MM.1S (cell line): Measurements from ENCODE around the gene NOXO1.

Experiments
- DNase-seq: peaks from one replicate; pipeline ENCODE4 v3.0.0-alpha.2; 2015
- H2AFZ ChIP-seq: fragments of 300-600 bp; sonication (generic); 2 replicates; pipeline ENCODE4 v1.6.0; 2016; ENCODE audit warnings: antibody characterized with exemption, low read length
- H3F3A ChIP-seq: fragments of 300-600 bp; sonication (generic); 2 replicates; pipeline ENCODE4 v1.6.1; 2016; ENCODE audit warnings: mild to moderate bottlenecking, antibody characterized with exemption, low read length, moderate library complexity, mixed read lengths; ENCODE audit not compliant: insufficient read depth
- H3K27ac ChIP-seq: fragments of 300-600 bp; sonication (generic); 2 replicates; pipeline ENCODE4 v1.5.1; 2016; ENCODE audit warnings: mild to moderate bottlenecking, low read length
- H3K27me3 ChIP-seq: fragments of 300-600 bp; sonication (generic); replicated peaks from 2 replicates; pipeline ENCODE4 v1.6.0; 2016; ENCODE audit warnings: low read length; ENCODE audit not compliant: insufficient read depth
- H3K36me3 ChIP-seq: fragments of 300-600 bp; sonication (generic); replicated peaks from 2 replicates; pipeline ENCODE4 v1.6.1; 2016; ENCODE audit warnings: mild to moderate bottlenecking, low read length, mixed read lengths; ENCODE audit not compliant: insufficient read depth
- H3K4me1 ChIP-seq: fragments of 300-600 bp; sonication (generic); 2 replicates; pipeline ENCODE4 v1.6.1; 2016; ENCODE audit warnings: low read length, mixed read lengths
- H3K4me2 ChIP-seq: fragments of 300-600 bp; sonication (generic); 2 replicates; pipeline ENCODE4 v1.6.0; 2016; ENCODE audit warnings: low read depth, low read length
- H3K4me3 ChIP-seq: fragments of 300-600 bp; sonication (generic); 2 replicates; pipeline ENCODE4 v1.5.1; 2016; ENCODE audit warnings: low read length, mixed read lengths
- H3K79me2 ChIP-seq: fragments of 300-600 bp; sonication (generic); 2 replicates; pipeline ENCODE4 v1.6.1; 2016; ENCODE audit warnings: mixed run types, low read length, mixed read lengths
- H3K9ac ChIP-seq: fragments of 300-600 bp; sonication (generic); 2 replicates; pipeline ENCODE4 v1.6.1; 2016; ENCODE audit warnings: low read length, mixed read lengths
- H3K9me2 ChIP-seq: fragments of 300-600 bp; sonication (generic); replicated peaks from 2 replicates; pipeline ENCODE4 v1.6.1; 2016; ENCODE audit warnings: mild to moderate bottlenecking, low read length, mixed read lengths; ENCODE audit not compliant: insufficient read depth
- H3K9me3 ChIP-seq: fragments of 300-600 bp; sonication (generic); replicated peaks from 2 replicates; pipeline ENCODE4 v1.6.1; 2016; ENCODE audit warnings: mild to moderate bottlenecking, low read length, mixed read lengths; ENCODE audit not compliant: insufficient read depth
- H4K20me1 ChIP-seq: fragments of 300-600 bp; sonication (generic); 2 replicates; pipeline ENCODE4 v1.6.1; 2016; ENCODE audit warnings: mild to moderate bottlenecking, low read length, moderate library complexity, mixed read lengths; ENCODE audit not compliant: insufficient read depth
- EZH2 ChIP-seq: fragments of 300-600 bp; sonication (generic); optimal IDR thresholded peaks from 2 replicates; pipeline ENCODE3; 2017; ENCODE audit warnings: low read depth, mild to moderate bottlenecking, antibody characterized with exemption, low read length, mixed read lengths
- EZH2phosphoT487 ChIP-seq: fragments of 300-600 bp; sonication (generic); IDR thresholded peaks from 2 replicates; pipeline ENCODE4 v1.6.1; 2018; ENCODE audit warnings: antibody characterized with exemption, low read length
- TF ChIP-seq, protein P1 (sequence below): fragments of 300-600 bp; sonication (generic); IDR thresholded peaks from 2 replicates; pipeline ENCODE4 v1.5.1; 2016; ENCODE audit warnings: antibody characterized with exemption, low read length, mixed read lengths

The NOXO1 gene

DNA sequence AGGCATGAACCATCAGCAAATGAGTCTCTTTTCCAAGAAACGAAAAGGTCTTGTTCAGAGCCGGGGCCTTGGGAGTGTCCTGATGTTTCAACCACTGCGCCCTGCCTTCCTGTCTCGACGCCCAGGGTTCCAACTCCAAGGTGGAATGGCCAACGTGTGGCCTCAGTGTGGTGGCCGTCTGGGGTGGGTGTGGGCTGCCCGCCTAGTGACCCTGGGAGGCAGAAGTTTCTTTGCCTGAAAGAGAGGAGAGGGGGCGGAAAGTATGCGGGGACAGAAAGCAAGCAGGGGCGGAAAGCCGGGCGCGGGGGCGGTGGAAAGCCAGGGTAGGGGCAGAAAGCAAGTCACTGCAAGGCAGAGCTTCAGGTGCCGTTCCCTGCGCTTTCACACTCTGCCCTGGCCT lies 42.4 kb downstream of the NOXO1 start:
- no peak for TF ChIP-seq EZH2phosphoT487
- TF ChIP-seq, protein P1, sequence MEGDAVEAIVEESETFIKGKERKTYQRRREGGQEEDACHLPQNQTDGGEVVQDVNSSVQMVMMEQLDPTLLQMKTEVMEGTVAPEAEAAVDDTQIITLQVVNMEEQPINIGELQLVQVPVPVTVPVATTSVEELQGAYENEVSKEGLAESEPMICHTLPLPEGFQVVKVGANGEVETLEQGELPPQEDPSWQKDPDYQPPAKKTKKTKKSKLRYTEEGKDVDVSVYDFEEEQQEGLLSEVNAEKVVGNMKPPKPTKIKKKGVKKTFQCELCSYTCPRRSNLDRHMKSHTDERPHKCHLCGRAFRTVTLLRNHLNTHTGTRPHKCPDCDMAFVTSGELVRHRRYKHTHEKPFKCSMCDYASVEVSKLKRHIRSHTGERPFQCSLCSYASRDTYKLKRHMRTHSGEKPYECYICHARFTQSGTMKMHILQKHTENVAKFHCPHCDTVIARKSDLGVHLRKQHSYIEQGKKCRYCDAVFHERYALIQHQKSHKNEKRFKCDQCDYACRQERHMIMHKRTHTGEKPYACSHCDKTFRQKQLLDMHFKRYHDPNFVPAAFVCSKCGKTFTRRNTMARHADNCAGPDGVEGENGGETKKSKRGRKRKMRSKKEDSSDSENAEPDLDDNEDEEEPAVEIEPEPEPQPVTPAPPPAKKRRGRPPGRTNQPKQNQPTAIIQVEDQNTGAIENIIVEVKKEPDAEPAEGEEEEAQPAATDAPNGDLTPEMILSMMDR = no peak
- no peak for TF ChIP-seq EZH2
- Histone ChIP-seq H3K9me2 (no peaks in the 10 kb centered on the region), H2AFZ (no peak overlapping the region), H3K79me2 (peaks cover 4% of the 10 kb centered on the region), H3K36me3 (peaks cover 3% of the 10 kb centered on the region; the same call in 1 of the 2 replicates), H4K20me1 (no peaks in the 10 kb centered on the region), H3K27me3 (no peaks in the 10 kb centered on the region), H3K4me2 (no peak overlapping the region), H3K4me3 (no peak overlapping the region), H3K9ac (no peak overlapping the region), H3K27ac (no peak overlapping the region), H3F3A (no peaks in the 10 kb centered on the region), H3K4me1 (no peaks in the 10 kb centered on the region), H3K9me3 (no peaks in the 10 kb centered on the region)
- DNase-seq = no peak

DNA sequence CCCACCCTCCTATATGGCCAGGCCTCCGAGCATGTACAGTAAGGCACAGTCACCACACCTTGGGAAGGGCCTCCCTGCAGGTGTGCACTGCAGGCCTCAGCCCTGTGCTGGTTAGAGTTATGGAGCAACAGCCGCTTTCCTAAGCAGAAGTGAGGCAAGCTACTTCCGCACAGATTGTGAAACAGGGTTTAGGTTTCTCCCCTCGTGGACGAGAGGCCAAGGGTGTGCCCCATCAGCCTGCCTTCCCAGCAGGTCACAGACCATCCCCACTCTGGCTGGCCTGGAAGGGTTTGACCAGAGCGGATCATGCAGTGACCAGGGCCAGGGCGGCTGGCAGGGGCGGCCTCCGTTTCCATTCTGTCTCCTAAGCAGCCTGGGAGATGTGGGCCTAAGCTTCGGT lies 43.0 kb downstream of the NOXO1 start:
- no peak overlapping the region for H3K4me3 ChIP-seq
- H4K20me1 ChIP-seq = no peaks in the 10 kb centered on the region
- peaks cover 4% of the 10 kb centered on the region for H3K79me2 ChIP-seq
- no peaks in the 10 kb centered on the region for H3K4me1 ChIP-seq
- no peak overlapping the region for H3K4me2 ChIP-seq
- no peak for DNase-seq
- H3K9me2 ChIP-seq = no peaks in the 10 kb centered on the region
- H3K36me3 ChIP-seq = peaks cover 3% of the 10 kb centered on the region; the same call in 1 of the 2 replicates
- no peak overlapping the region for H3K9ac ChIP-seq
- no peaks in the 10 kb centered on the region for H3F3A ChIP-seq
- H3K27ac ChIP-seq = no peak overlapping the region
- TF ChIP-seq EZH2phosphoT487 = no peak
- TF ChIP-seq, protein P1 = no peak
- no peak for TF ChIP-seq EZH2
- no peaks in the 10 kb centered on the region for H3K9me3 ChIP-seq
- no peaks in the 10 kb centered on the region for H3K27me3 ChIP-seq
- H2AFZ ChIP-seq = no peak overlapping the region

DNA sequence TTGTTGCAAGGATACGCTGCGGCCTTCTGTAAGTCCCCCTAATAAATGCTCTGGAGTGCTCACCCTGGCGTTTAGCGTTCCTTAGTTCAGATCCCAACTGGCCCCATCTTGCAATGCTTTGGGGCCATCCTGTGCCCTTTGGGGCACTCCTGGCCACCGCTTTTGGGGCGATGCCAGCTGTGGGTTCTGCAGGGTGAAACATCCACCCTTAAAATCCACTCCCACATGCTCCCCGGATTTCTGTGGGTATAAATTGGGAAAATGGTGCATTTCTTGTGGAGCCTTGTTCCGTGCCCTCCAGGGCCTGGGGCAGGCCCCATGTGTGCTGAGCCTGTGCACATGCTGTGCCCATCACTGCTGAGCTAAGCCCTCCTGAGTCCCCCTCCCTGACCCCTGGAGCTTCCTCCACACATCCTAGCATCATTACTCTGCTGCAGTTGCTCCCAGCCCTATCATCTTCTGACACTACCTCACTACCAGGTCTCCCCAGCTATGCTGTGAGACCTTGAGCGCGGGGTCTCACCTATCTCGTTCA lies 44.3 kb downstream of the NOXO1 start:
- Histone ChIP-seq H3K4me2 (no peak overlapping the region), H3K9me3 (no peaks in the 10 kb centered on the region), H3K4me1 (no peaks in the 10 kb centered on the region), H3K4me3 (no peak overlapping the region), H3F3A (no peaks in the 10 kb centered on the region), H3K79me2 (no peaks in the 10 kb centered on the region), H4K20me1 (no peaks in the 10 kb centered on the region), H3K27me3 (no peaks in the 10 kb centered on the region), H3K9ac (no peak overlapping the region), H3K36me3 (peaks cover 3% of the 10 kb centered on the region; the same call in 1 of the 2 replicates), H3K27ac (no peak overlapping the region), H3K9me2 (no peaks in the 10 kb centered on the region), H2AFZ (no peak overlapping the region)
- TF ChIP-seq EZH2phosphoT487 = no peak
- TF ChIP-seq, protein P1 = no peak
- no peak for TF ChIP-seq EZH2
- DNase-seq = no peak
